Measurements from ENCODE around the gene DAPK1.

Gene DAPK1

DNA sequence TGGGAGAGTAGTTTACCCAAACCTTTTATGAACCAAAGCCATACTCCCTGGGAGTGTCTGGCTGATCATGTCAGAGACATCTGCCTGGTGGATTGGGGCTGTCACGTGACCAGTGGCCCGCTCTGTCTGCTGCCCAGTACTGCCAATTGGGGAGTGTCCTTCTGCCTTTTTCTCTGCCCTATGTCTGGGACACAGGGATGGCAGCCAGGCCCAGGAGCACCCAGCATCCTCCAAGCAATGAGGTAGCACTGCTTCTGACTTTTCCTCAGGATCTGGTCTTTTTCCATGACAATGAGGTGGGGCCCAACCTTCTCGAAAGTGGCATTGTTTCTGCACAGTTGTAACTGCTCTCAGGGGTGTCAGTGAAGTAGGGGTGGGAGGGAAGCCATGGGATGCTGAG is 21.8 kb downstream of the DAPK1 start:
- DNase-seq: no peak

DNA sequence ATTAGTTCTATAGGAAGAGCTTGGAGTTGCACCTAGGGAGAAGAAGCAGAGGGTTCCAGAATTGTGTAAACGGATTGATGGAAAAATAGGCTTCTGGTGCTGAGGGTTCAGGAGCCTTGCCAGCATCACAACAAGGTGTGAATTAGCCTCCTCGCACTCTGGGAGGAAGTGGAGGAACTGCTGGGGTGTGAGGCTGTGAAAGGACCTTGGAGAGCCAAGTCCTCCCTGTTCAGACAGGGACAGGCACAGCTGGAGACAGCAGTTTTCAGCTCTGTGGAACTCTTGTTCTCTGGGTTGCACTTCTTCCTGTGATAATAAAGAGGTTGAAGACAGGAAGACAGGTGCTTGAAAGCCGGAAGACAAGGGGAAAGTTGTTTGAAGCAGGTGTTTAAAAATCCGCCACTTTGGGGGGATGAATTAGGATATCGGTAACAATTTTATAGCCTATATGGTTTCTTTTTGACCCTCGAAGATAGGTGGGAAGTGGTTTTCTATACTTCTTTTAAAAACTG is 22.6 kb downstream of the DAPK1 start:
- DNase-seq: no peak

DNA sequence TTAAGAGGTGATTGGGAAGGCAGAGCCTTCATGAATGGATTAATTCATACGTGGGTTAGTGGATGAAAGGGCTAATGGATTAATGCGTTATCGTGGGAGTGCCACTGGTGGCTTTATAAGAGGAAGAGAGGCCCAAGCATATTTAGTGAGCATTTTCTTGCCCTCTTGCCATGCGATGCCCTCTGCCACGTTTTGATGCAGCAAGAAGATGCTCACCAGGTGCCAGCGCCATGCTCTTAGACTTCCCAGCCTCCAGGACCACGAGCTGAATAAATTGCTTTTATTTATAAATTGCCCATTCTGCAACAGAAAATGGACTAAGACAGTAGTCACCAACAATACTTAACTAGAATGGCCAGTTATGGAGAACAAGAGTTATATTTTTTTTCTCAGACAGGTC is 24.2 kb downstream of the DAPK1 start:
- DNase-seq: no peak

DNA sequence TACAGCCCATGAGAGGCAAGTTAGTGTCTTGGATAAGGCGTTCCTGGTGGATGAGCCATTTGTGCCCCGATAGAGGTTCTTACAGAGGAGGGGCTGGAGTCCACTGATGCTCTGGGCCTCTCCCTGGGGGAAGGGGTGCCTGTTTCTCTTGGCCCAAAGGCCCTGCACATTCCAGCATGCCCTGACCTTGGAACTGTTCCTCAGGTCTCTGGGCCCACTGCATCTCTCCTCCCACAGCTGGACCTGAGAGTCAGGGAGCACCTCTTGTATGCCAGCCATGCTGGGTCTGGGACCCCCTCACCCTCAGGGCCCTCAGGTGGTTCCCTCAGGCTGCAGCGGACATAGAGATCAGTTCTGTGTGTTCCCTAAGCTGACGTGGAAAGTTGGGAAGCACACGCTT is 26.4 kb downstream of the DAPK1 start:
- no peak for DNase-seq

DNA sequence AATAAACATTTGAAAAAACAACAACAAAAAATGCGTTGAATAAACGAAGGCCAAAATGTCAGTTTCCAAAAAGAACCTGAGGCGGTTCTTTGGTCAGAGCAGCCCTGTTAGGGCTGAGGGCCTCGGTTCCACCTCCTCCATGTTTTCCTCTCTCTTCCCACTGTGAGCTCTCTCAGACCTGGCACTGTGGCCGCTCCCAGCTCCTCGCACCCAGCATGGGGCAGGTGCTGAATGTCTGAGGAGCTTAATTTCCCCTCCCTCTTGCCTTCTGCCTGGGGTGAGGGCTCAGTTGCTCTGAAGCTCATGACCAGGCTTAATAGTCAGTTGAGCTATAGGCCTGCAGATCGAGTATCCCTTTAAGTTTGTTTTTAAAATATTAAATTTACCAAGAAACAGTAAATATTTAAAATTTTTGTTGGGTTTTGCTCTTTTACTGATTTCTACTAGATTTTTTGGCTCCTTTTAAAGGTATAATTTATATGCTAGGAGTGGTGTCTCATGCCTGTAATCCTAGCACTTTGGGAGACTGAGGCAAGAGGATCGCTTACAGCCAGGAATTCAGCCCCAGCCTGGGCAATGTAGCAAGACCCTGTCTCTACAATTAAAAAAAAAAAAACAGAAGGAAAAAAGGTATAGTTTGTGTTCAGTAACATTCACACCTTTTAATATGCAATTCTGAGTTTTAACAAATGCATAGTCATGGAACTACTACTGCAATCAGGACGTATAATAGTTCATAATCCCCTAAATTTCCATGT is 28.1 kb downstream of the DAPK1 start:
- DNase-seq: no peak

DNA sequence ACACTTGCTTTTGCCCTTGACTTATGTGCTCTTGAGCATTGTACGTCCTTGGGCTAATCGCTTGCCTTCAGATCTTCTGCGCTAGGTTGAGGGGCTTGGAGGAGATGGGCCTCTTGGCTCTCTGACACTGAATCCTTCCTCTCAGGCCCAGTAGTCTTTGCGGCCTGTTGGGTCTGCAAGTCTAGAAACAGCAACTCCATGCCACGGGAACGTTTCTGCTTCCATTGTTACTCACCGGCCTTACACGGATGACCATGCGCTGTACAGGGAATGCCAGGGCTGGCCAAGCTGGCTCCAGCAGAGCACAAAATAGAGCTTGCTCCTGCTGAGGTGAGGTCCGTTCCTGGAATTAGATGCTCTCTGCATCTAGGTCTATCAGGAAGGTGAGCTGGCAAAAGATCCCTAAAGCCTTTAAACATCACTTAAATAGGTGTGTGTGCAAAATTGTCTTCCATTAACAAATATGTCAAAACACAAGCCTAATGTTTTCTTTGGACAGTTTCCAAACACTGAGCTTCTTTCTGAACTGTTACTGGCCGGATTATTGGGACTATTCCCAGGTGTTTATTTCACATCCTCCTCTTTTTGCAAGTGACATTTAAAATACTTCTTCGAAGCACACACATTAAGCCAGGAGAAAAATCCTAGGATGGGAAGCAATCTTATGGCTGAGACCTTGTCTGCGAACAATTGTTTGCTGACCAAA is 29.7 kb downstream of the DAPK1 start:
- DNase-seq: no peak

DNA sequence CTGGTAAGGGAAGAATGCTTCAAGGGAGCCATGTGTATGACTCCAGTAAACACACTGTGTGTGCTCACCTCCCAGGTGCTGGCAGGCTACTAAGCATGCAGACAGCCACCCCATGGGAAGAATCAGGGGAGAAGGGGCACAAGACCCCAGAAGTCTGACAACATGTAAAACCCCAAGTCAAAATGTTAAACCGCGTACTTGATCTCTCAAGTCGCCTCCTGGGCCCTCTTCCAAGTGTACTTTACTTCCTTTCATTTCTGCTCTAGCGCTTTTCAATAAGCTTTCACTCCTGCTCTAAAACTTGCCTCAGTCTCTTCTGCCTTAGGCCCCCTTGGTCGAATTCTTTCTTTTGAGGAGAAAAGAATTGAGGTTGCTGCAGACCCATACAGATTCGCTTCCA is 31.3 kb downstream of the DAPK1 start:
- DNase-seq: no peak

DNA sequence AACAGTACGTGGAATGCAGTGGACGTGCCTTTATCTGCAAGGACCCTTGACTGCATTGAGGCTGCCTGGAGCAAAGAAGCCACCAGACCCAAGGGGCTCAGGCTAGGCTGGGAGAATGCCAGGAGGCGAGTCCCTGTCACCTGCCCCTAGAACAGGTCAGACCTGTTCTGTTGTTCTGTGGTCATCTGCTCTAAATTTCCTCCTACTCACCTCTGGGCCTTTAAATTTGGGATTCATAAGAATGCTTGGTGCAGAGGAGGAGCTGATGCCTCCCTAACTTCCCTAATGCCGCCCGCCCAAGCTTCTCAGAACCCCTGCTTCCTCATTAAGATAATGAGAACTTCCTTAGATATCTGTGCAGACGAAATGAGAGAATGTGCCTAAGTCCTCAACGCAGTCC is 32.0 kb downstream of the DAPK1 start:
- no peak for DNase-seq

DNA sequence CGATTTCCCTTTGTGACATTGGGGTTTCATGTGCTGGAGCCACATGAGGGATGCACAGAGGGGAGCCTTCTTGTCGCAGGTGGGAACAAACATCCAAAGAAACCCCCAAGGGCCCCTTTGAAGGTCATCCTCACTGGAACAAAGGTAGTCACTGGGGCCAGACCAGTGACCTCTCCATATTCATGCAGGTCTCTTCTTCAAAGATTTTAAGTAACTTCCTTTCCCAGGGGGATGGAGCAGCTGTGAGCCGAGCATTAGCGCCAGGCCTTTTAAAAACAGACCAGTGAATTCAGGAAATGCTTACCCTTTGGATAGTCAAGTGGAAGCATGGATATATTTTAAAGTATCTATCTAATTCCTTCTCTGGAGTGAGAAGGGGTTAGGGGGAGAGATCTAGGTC is 33.0 kb downstream of the DAPK1 start:
- DNase-seq: no peak

DNA sequence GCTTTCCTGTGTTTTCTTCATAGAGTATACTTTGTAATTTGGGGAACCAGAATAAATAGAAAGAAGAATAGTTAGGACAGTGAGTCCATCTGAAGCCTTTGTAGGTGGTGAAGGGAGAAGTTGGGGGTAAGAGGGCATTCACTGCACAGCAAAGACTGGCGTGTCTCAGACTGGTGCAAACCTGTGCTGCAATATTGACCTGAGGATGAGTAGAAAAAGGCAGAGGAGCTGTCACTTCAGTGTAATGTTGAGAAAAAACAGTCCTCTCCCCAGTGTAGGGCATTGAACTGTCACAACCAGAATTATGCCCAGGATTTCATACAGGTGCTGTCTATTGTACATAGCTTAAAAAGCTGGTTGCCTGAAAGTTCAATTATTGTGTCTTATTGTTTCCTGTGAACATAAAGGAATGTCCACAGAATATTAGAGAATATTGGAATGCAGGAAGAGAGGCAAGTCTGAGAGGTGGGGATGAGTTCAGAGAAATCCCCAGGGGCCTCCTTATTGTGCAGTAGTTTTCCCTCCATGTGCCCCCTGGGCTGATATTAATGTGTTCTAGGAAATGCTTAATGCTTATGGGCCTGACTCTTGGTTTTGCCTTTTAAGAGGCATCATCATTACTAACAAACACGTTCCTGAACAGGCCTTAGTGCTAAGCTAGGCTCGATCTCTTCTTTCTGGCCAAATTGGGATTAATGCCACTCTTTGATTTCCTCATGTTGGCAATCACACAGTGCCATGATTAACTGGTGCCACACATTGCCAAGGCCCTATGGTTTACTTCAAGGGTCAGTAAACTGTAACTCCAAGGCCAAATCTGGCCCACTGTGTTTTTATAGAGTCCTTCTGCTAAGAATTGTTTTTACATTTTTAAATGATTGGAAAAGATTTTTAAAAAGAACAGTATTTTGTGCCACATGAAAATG is 34.0 kb downstream of the DAPK1 start:
- DNase-seq: no peak

DNA sequence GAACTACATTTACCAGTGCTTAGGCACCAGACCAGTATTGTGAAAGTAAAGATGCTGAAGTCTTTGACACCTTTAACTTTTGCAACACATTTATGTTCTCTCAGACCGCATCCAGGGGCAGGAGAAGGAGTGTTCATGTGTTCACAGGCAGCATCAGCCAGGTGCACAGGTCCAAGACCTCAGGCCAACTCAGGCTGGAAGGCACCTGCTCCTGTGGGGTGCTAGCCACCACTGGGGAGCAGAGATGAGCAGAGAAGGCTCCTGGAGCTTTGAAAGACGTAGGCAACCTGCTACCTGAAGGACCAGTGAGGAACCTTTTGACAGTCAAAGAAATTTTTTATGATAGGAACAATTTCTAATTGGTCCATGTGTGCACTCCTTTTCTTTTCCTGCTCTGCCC is 35.6 kb downstream of the DAPK1 start:
- DNase-seq: no peak

DNA sequence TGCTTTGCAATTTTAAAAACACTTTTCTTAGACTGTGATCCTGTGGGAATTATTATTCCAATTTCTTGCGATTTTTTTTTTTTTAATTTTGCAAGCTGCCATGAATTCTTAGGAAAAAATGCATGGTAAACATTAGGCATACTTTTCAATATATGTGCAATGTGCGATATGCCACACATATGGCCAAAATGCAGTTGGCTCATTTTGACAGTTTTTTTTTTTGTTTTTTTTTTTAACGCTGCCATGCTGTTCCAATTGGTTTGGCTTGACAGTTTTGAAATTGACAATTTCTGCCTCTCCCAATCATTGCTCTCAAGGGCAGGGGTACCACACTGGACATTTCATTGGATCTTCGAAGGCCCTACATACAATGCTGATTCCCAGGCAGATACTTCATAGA is 36.4 kb downstream of the DAPK1 start:
- DNase-seq: no peak

DNA sequence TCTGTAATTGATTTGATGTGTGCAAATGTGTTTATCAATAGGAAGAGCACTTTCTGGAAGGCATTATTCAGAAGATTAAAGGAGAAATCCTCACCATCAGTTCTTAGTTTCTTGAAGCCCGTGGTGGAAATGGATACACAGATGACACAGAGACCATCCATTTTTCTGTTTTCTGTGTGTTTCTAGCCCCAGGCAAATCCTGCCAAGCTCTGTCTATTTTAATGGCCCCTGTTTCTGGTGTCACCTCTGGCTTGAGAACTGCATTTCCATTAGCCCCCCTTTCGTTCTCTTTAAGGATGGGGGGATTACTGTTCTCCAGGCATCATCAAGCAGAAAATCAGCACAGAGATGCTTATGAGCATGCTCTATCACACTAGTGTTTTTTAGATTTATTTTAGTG is 37.3 kb downstream of the DAPK1 start:
- DNase-seq: no peak

DNA sequence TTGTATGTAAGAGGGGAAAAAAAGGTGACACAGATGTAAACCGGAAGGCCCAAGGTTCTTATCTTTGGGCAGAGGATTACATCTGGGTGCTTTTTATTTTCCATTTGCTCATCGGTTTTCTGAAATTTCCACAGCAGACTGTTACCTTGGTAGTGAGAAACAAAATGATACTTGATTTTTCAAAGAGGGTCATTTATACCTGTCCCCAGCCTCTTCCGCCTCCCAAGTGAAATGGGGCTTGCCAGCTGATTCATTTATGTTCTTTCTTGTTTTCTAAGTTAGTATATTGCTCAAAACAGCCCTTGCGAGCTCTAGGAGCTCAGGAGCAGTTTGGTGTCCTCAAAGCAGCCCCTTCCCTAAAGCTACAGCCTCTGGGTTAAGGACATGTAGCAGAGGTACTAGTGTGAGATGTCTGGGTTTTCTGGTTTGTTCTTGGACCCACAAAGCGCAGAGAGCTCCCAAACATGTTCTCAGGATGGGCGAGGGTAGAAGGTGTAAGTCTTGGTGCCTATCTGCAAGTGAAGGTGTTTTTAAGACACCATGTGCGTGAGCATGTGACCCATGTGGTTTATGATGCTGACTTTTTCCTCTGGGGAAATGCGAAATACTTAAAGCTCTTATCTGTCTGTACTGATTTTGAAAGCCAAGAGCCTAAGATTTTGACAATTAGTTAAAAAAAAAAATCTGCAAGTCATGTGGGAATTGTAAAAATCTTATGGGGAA is 38.3 kb downstream of the DAPK1 start:
- DNase-seq: no peak

DNA sequence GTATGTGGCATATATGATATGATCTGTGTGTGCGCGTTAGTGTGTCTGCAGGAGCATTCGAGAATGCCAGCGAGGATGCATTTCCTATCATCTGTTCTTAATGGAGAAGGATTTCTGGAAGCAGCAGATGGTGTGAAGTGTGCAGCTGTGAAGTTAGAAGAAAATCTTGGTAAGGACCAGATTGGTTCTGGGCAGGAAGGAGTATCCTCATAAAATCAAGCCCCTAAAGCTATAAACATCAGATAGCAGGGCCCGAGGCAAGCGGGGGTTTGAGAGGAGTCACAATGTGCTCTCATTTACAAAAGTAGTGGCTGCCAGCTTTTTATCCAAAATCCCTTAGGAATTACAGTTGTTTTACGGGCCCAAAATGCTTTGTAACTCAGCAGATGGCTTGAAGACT is 40.0 kb downstream of the DAPK1 start:
- DNase-seq: no peak

DNA sequence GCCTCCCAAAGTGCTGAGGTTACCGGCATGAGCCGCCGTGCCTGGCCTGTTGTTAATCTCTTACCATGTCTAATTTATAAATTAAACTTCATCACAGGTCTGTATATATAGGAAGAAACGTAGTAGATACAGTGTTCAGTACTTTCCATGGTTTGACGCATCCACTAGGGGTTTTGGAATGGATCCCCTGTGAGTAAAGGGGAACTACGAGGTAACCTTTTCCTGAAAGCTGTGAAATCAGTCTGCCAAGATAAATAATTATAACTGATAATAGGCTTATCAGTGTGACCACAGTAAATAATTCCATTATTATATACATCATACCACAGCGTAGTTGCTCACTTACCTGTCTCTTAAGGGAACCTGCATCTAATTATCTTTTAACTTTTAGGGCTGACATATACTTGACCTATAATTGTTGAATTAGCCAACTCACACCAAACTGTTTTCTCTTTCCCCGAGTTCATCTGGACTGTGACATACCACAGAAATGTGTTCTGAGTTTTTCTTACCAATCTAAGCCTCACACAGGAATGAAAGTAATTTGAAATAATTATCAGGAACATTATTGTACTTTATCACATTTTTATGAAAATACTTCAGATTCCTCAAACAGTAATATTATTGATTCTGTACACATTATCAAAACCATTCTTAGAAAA is 42.9 kb downstream of the DAPK1 start:
- no peak for DNase-seq

DNA sequence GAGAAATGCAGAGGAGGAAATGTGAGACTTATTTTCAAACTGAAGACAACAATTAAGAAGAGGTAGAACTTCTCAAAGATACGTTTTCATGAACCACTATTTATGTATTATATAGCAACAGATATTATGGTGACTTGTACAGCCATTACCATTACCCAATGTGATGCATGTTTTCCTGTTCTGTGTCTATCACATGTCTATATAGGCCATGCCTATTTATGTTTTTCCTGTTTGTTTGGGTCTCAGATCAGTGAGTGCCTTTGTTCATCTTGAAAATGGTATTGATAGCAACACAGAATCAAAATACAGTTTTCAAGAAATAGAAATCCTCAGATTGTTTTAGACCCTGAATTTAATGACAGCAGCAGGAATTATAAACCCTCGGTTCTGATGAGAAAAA is 44.0 kb downstream of the DAPK1 start:
- DNase-seq: no peak

DNA sequence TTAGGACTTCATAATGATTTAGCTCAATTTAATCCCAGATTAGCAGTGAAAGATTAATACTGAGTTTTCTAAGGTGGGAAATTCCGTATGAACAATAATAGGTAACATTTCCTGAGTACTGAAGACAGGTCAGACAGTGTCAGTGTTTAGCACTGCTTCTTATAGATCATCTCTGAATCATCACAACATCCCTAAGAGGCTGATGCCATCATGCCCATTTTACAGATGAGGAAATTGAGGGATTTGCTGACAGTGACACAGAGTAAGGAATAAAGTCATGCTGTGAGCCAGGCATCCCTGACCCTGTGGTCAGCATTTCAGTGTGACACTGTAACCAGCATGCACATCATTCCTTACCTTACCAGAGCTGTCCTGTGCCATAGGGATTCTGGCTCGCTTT is 44.5 kb downstream of the DAPK1 start:
- no peak for DNase-seq

DNA sequence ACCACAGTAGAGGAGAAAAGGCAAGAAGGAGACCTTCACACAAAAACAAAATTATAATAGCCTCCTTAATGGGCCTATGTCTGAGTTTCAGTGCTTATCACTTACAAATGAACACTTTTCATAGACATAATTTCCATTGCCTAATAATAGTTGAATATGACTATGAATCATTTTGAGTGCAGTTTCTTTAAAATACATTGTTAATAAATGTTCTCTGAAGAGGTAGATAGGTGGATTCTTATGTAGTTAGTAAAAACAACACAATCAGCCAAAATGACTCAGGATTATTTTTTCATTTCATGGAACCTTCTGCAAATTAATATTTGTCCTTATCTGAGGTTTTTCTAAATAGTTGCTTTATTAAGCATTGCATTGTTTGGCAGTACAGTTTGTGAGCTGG is 45.6 kb downstream of the DAPK1 start:
- no peak for DNase-seq

DNA sequence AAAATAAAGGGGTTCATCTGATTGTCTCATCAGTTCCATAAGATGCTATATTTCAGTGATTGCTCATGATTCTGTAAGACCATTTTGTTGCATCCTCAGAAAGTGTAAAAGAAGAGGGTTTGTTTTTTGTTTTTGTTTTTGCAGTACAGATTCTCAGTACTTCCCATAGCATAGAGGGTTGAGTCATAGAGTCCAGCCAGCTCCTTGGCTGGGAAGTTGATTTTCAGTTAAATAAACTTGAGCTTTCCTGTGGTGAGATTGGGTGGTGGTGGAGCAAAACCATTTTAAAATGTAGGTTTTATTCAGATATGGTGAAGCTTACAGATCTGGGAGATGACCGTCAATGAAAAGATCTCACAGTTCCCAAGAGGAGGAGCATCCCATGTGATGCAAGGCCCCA is 48.2 kb downstream of the DAPK1 start:
- DNase-seq: no peak

DNA sequence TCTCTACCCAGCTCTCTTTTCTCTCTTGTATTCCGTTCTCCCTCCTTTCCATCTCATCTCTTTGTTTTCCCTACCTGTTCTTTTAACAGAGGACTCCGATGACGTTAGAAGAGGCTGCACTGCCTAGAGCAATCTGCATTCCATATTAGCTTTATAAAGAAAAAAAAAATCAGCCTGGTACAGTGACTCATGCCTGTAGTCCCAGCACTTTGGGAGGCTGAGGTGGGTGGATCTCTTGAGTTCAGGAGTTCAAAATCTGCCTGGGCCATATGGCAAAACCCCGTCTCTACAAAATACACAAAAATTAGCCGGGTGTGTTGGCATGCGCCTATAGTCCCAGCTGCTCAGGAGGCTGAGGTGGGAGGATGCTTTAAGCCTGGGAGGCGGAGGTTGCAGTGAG is 49.0 kb downstream of the DAPK1 start:
- DNase-seq: no peak

DNA sequence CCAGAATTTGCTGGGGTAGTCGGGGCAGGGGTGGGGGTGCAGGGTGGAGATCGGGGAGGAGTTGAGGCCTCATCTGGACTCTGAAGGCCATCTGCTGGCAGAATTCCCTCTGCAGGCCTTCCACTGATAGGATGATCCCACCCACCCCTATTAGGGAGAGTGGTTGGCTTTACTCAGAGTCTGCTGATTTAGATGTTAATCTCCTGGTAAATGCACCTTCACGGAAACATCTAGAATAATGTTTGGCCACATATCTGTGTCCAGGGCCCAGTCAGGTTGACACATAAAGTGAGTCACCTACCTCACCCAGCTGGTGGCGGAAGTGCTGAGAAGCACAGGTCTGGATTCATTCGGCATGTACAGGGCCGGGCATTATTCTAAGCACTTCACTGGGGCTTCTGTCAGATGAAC is 50.0 kb downstream of the DAPK1 start:
- DNase-seq: no peak
